ENCODE data around the gene TCF12. TPM values are rescaled to one million over a fixed set of nuclear protein-coding genes. Genes with fewer than 3 reads are reported as not detected.

The TCF12 gene
- total and polyA plus RNA-seq, 2 donors (not counting 3 experiments of a cell fraction or from before 2014, with no cell fraction given) = 72.1 to 133 TPM

DNA sequence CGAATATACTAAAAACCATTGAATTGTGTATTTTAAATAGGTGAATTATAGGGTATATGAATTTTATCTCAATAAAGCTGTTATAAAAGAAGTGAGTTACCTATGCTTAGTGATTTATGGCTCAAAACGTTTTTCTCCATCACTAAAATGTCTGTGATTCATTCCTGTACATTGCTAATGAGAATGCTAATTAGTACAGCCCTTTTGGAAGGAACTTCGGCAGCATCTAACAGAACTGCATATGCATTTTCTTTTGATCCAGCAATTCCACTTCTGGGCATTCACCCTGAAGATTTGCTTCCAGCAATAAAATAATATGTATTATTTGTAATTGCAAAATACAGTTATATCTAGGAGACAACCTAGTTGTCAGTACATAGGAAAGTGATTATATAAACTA, 53.6 kb downstream of the TCF12 start:
- ChIA-PET POLR2A (no interaction called here), CTCF (no interaction called here)
- Histone ChIP-seq H3K4me1 (ENCODE audit: control insufficient read depth, extremely low read depth, insufficient read depth, low read length) (no peaks in the 10 kb centered on the region), H4K20me1 (replicated peaks; ENCODE audit: control insufficient read depth, extremely low read depth, insufficient read depth, low read length) (peaks cover 20% of the 10 kb centered on the region), H3K27me3 (ENCODE audit: control insufficient read depth in 2 of 2, insufficient read depth in 2 of 2, low read length in 2 of 2) (no peaks in the 10 kb centered on the region), H3K4me2 (ENCODE audit: insufficient read depth, low read length) (no peak overlapping the region), H3K36me3 (ENCODE audit: control insufficient read depth in 2 of 2, extremely low read depth in 1 of 2, insufficient read depth in 2 of 2, low read length in 2 of 2) (no peaks in the 10 kb centered on the region), H3K9me1 (replicated peaks; ENCODE audit: control insufficient read depth, extremely low read depth, insufficient read depth, low read length) (no peaks in the 10 kb centered on the region), H3K9me3 (replicated peaks; ENCODE audit: control insufficient read depth, insufficient read depth, low read length) (no peaks in the 10 kb centered on the region), H3K27ac (ENCODE audit: insufficient read depth, low read depth, low read length) (no peak overlapping the region), H3K4me3 (replicated peaks in 1 of 3; ENCODE audit: insufficient read depth in 1 of 3, low read depth in 1 of 3, low read length in 3 of 3) (no peak overlapping the region), H3K9ac (replicated peaks; ENCODE audit: extremely low read depth, insufficient read depth, low read length) (no peak overlapping the region), H2AFZ (ENCODE audit: low read depth, low read length) (no peak overlapping the region), H3K79me2 (ENCODE audit: control insufficient read depth, insufficient read depth, low read length) (peaks cover 90% of the 10 kb centered on the region)
- intact Hi-C loops (cut with micrococcal nuclease) = no loop called here
- no peak for FAIRE-seq
- DNase-seq (ENCODE audit: low read depth, low spot score) = no peak
- no peak for TF ChIP-seq POLR2A (IDR thresholded peaks at IDR 0.05; ENCODE audit: low read depth, low read length)
- TF ChIP-seq MYC (IDR thresholded peaks at IDR 0.05; ENCODE audit: low read depth, low read length) = no peak
- TF ChIP-seq, protein P1, sequence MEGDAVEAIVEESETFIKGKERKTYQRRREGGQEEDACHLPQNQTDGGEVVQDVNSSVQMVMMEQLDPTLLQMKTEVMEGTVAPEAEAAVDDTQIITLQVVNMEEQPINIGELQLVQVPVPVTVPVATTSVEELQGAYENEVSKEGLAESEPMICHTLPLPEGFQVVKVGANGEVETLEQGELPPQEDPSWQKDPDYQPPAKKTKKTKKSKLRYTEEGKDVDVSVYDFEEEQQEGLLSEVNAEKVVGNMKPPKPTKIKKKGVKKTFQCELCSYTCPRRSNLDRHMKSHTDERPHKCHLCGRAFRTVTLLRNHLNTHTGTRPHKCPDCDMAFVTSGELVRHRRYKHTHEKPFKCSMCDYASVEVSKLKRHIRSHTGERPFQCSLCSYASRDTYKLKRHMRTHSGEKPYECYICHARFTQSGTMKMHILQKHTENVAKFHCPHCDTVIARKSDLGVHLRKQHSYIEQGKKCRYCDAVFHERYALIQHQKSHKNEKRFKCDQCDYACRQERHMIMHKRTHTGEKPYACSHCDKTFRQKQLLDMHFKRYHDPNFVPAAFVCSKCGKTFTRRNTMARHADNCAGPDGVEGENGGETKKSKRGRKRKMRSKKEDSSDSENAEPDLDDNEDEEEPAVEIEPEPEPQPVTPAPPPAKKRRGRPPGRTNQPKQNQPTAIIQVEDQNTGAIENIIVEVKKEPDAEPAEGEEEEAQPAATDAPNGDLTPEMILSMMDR (IDR thresholded peaks at IDR 0.05; ENCODE audit: extremely low read depth in 1 of 2, insufficient read depth in 1 of 2, low read depth in 1 of 2, low read length in 2 of 2) = no peak
- TF ChIP-seq, protein P2, sequence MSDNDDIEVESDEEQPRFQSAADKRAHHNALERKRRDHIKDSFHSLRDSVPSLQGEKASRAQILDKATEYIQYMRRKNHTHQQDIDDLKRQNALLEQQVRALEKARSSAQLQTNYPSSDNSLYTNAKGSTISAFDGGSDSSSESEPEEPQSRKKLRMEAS (IDR thresholded peaks at IDR 0.05; ENCODE audit: insufficient read depth, insufficient read length) = no peak
- TF ChIP-seq EZH2 (IDR thresholded peaks at IDR 0.05; ENCODE audit: borderline replicate concordance, low read depth, low read length, severe bottlenecking) = no peak
- TF ChIP-seq POLR2AphosphoS5 (IDR thresholded peaks at IDR 0.05; ENCODE audit: insufficient read depth, low read depth, low read length) = no peak
- TF ChIP-seq FOS (IDR thresholded peaks at IDR 0.05; ENCODE audit: borderline replicate concordance, insufficient read depth, low read length) = no peak
- no peak for TF ChIP-seq GATA2 (IDR thresholded peaks at IDR 0.05; ENCODE audit: insufficient read depth, insufficient read length, low read depth, low read length)
- TF ChIP-seq JUN (IDR thresholded peaks at IDR 0.05; ENCODE audit: borderline replicate concordance, insufficient read depth, insufficient read length, low read depth) = no peak
- no TSS peak for BruUV-seq (replicated peaks)
- dilution Hi-C loops (cut with MboI; ENCODE audit: extremely low pct_ligation_motif_present, low sequenced_read_pairs) = no loop called here
